Measurements from ENCODE around the gene NELFB.
A peak's percentile ranks its signal among the peaks of the same experiment; 100 is the strongest.
"Not testable (repeated sequence)": the region's sequence is repeated elsewhere in the genome, so short reads cannot be mapped to it uniquely, and the experiment has no call there.

NELFB gene

DNA sequence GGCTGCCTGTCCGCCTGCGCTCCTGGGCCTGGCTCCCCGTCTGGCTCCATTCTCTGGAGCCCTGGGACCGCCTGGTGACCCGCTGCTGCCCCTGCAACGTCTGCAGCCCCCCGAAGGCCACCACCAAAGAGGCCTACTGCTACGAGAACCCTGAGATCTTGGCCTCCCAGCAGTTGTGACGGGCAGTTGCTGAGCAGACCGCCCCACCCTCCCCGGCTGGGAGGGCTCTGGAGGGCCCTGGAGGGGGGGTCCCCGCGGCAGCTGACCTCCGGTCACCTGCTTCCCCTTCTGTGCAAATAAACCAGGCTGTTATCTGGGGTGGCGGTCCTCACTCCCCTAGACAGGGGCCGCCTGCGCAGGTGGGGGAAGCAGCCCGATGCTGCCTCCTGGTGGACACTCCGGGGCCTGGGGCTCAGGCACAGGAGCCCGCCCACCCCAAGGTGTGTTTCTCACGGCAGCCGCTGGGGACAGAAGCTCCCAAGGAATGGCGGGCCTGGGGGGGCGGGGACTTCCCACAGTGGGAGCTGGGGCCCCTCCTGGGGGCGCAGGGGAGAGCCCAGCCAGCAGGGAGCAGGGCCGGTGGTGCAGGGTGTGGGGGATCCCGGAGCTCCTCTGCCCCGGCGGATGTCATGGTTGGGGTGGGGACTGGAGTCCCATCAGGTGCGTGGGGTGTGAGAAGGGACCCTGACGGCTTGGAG, 18.7 kb upstream of the NELFB start:
- peak; percentile 90 for DNase-seq

- no peak for DNase-seq
These were observed 18.1 kb upstream of the NELFB start for GRCh38 chr9:137236936-137237421.

- no peak for DNase-seq
These were observed 17.1 kb upstream of the NELFB start for GRCh38 chr9:137237759-137238726.

GRCh38 chr9:137239541-137240200, 15.5 kb upstream of the NELFB start:
- DNase-seq: not testable (repeated sequence)

DNA sequence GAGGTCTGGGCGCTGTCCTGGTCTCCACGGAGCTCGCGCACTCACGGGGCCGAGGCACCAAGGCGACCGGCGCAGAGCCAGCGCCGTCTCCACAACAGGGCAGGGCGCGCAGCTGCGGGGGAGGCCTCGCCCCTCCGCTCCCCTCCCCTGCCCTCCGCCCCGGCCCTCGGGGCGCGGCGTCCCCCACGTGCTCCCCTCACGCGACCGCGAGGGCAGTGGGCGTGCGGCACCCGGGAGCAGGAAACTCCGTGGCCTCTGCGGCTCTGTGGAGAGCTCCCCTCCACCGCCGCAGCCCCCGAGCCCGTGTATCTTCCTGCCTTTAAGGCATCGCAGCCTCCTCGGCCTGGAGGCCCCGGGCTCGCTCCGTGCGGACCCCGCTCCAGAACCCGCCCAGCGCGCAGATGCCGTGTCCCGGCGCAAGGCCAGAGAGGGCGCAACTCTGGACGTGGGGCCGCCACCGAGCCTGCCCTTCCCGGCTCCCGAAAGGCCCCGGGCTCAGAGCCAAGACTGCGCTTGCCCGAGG, 14.7 kb upstream of the NELFB start:
- no peak for DNase-seq

- peak; percentile 100 for DNase-seq
These were observed 14.2 kb upstream of the NELFB start, which contains the start of gene TUBB4B for GRCh38 chr9:137240841-137241489. Gene TUBB4B, plus strand, starts transcription at chr9:137241287. Its CDS starts 74 bp downstream, at chr9:137241361.

DNA sequence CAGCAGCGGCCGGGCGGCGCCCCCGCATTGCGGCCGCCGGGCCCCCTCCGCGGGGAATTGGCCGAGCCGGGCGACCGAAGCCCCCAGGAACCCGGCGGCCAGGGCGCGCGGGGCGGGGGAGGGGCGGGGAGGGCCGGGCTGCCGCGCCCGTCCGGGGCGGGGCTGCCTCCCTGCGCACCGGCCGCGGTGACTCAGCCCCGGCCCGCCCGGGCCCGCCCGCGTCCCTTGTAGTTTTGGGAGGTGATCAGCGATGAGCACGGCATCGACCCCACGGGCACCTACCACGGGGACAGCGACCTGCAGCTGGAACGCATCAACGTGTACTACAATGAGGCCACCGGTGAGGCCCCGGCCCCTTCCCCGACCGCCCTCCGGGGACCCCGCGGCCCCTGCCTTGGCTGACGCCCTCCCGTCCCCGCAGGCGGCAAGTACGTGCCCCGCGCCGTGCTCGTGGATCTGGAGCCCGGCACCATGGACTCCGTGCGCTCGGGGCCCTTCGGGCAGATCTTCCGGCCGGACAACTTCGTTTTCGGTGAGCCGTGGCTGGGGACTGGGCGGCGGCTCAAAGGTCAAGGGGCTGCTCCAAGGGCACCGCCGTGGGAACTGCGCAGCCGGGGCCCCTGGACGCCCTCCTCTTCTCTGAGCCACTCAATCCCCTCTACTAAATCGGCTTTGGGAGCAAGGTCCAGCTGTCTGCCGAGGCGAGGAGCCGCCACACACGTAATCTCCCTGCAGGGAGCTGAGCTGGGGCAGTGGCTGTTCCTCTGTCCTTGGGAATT, 13.4 kb upstream of the NELFB start:
- DNase-seq: no peak

DNA sequence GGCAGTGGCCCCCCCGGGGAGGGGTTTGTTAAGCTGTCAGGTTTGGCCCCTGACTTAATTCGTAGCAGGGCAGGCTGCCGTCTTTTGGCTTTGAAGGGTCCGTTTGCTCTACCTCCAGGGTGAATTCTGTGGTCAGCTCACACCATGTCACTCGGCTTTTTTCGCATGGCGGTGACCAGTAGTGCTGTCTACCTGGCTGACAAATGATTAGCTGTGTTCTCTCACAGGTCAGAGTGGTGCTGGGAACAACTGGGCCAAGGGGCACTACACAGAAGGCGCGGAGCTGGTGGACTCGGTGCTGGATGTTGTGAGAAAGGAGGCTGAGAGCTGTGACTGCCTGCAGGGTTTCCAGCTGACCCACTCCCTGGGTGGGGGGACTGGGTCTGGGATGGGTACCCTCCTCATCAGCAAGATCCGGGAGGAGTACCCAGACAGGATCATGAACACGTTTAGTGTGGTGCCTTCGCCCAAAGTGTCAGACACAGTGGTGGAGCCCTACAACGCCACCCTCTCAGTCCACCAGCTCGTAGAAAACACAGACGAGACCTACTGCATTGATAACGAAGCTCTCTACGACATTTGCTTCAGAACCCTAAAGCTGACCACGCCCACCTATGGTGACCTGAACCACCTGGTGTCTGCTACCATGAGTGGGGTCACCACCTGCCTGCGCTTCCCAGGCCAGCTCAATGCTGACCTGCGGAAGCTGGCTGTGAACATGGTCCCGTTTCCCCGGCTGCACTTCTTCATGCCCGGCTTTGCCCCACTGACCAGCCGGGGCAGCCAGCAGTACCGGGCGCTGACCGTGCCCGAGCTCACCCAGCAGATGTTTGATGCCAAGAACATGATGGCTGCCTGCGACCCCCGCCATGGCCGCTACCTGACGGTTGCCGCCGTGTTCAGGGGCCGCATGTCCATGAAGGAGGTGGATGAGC, 12.6 kb upstream of the NELFB start:
- DNase-seq: no peak

DNA sequence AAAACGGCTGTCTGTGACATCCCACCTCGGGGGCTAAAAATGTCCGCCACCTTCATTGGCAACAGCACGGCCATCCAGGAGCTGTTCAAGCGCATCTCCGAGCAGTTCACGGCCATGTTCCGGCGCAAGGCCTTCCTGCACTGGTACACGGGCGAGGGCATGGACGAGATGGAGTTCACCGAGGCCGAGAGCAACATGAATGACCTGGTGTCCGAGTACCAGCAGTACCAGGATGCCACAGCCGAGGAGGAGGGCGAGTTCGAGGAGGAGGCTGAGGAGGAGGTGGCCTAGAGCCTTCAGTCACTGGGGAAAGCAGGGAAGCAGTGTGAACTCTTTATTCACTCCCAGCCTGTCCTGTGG, 11.9 kb upstream of the NELFB start:
- DNase-seq: not testable (repeated sequence)

DNA sequence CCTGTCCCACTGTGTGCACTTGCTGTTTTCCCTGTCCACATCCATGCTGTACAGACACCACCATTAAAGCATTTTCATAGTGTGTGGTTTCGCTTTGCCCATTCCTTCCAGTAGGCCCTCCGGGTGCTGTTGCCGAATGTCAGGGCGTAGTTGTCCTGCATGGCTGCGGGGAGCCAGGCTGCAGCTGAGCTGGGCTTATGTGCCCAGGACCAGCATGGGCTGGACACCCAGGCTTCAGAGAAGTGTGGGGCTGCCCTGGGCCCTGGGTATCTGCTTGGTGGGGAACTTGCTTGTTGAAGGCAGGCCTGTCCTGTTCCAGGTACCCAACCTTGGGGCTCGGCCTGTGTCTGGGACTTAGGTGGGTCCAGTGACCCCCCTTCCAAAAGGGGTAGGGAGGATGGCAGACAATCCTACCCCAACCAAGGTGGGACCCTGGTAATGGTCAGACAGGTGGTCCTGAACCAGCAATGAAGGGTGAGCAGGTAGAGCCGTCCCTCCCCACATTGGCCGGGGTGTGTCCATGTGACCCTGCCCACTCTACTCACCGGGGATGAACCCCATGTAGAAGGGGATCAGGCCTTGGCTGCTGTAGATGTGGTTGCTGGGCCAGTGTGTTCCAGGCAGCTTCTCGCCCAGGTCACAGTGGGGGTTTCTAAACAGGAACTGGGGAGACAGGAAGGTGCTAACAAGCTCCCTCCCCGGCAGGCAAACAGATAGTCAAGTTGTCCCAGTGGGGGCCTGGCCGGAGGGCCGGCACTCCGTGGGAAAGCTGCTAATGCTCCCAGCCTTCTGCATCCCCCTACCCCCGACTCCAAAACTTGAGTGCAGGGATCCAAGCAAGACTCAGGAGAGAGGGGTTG, 11.3 kb upstream of the NELFB start:
- no peak for DNase-seq

- DNase-seq: no peak
These were observed 10.4 kb upstream of the NELFB start for GRCh38 chr9:137244486-137245449.

DNA sequence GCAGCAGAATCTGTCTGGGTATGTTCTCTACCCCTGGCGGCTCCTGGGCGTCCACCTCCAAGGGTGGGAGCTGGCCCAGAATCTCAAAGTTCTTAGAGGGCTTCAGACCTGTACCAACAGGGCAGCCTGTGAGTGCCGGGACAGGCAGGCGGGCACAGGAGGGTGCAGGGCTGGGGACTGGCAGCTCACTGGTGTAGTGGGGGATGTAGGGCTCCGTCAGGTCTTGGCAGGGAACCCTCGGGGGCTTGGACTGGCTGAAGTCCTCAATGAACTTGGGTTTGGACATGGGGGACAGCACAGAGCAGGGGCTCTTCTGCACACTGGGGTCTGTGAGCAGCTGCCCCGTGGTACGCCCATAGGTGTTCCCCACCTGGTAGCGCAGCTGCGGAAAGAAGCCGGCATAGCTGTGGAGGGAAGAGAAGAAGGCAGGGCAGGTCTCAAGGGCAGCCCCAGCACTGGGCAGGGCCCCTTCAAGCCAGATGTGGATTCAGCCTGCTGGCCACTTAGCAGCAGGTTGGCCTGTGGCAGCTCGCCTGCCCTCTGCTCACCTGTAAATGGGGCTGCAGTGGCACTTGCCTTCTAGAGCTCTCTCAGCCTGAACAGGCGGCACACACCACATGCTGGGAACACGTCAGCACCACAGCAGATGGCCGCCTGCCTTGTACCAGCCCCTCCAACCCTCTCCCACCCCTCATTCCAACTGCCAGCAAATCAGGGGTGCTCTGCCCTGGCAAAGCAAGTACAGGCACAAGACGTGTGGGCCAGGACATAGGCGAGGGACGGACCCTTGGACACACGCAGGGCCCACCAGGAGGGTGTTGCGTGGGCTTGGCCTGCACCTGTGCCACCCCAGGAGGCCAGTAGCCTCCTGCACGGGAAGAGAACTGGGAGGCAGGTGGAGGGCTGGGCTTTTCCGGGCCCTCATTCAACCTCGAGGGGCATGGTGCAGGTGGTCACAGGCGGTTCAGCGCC, 9.4 kb upstream of the NELFB start:
- DNase-seq: no peak

- no peak for DNase-seq
These were observed 7.8 kb upstream of the NELFB start for GRCh38 chr9:137247135-137247915.

DNA sequence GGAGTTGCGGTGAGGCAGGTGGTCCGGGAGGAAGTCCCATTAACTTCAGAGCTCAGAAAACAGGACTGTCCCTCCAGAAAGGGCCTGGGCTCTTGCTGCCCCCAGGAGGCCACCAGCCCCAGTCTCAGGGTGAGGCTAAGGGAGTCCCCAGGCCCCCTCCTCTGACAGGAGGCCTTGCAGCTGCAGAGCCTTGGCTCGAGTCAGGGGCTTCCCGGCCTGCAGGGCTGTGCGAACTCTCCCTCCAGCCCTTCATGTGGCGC, 7.3 kb upstream of the NELFB start:
- no peak for DNase-seq

DNA sequence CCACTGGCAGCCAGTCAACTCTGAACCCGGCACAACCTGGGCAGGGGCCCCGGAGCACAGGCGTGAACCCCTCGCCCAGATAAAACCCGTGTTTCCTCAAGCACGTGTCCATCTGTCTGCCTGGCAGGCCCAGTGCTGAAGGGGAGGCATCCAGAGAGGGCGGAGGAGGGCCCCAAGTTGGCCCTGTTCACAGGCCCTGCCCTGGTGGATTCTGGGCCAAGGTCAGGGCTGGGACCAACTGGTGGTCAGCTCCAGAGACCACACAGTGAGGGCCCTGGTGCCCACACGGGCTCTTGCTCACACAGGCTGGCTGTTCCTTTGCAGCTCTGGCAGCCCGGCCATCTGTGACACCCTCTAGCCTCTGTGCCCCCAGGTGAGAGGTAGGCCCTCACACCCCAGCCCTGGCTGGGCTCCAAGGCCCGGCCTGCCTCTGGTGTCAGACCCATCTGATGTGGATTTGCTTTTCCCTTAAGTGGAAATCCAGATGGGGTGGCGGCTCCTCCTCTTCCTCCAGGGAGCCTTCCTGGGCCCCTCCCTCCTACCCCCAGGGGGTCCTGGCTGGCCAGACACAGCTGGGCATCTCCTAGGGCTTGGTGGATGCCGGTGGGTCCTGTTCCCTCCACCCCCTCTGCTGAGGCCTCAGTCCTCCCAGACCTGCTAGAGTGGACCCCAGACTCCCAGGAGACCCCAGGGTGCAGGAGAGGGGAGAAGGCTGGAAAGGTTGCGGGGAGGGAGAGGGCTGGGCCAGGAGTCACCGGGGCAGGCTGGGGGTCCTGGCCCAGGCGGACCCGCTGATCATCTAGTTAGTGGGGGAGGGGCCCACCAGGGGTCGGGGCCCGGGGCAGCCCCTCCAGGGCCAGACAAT, 4.6 kb upstream of the NELFB start:
- DNase-seq: no peak

- DNase-seq: no peak
These were observed 4.0 kb upstream of the NELFB start, which contains the start of gene STPG3 for GRCh38 chr9:137251194-137251461. Gene STPG3, plus strand, starts transcription at chr9:137251286. Its CDS starts 1 bp downstream, at chr9:137251287.
